OCI-LY3 (cell line): ENCODE measurements around the gene ATG10.

Experiments
- EZH2phosphoT487 ChIP-seq: fragments of 200-600 bp; shearing (Covaris generic); IDR thresholded peaks from 2 replicates; pipeline ENCODE4 v1.6.1; 2018; ENCODE audit warnings: antibody characterized with exemption, mixed run types, low read depth
- TF ChIP-seq, protein P1 (sequence below): fragments of 200-600, 300-600 bp; sonication (generic); IDR thresholded peaks from 2 replicates; pipeline ENCODE4 v1.5.1; 2014; ENCODE audit warnings: antibody characterized with exemption, low read length, low read depth

DNA sequence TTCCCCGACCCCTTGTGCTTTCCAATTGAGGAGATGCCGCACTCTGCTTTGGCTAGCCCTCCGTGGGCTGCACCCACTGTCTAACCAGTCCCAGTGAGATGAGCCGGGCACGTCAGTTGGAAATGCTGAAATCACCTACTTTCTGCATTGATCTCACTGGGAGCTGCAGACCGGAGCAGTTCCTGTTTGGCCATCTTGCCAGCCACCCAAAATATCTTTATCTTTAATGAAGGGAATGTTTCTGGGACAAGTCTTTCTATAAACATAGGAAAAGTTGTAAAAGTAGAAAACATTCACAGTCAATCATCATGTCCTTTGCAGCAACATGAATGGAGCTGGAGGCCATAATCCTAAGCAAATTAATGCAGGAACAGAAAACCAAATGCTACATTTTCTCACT lies 158.8 kb downstream of the ATG10 start:
- TF ChIP-seq, protein P1, sequence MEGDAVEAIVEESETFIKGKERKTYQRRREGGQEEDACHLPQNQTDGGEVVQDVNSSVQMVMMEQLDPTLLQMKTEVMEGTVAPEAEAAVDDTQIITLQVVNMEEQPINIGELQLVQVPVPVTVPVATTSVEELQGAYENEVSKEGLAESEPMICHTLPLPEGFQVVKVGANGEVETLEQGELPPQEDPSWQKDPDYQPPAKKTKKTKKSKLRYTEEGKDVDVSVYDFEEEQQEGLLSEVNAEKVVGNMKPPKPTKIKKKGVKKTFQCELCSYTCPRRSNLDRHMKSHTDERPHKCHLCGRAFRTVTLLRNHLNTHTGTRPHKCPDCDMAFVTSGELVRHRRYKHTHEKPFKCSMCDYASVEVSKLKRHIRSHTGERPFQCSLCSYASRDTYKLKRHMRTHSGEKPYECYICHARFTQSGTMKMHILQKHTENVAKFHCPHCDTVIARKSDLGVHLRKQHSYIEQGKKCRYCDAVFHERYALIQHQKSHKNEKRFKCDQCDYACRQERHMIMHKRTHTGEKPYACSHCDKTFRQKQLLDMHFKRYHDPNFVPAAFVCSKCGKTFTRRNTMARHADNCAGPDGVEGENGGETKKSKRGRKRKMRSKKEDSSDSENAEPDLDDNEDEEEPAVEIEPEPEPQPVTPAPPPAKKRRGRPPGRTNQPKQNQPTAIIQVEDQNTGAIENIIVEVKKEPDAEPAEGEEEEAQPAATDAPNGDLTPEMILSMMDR, result no peak
- TF ChIP-seq EZH2phosphoT487, result no peak
